Neural crest cell (in vitro differentiated cells): ENCODE measurements around the gene RNF220. TPM values are rescaled to one million over a fixed set of nuclear protein-coding genes. Genes with fewer than 3 reads are reported as not detected.

Source experiments
- DNase-seq: peaks from one replicate; pipeline ENCODE4 v3.0.0; 2021; ENCODE audit warnings: low read depth, mixed read lengths, low spot score
- H3K27ac Mint-ChIP-seq: one replicate; pipeline ENCODE4 v1.8.0; 2021; ENCODE audit warnings: mild to moderate bottlenecking, mixed read lengths; ENCODE audit not compliant: unreplicated experiment
- H3K27me3 Mint-ChIP-seq: 2 replicates; pipeline ENCODE4 v1.8.0; 2021; ENCODE audit warnings: low read depth, mild to moderate bottlenecking, mixed read lengths
- H3K36me3 Mint-ChIP-seq: 2 replicates; pipeline ENCODE4 v1.8.0; 2021; ENCODE audit warnings: low read depth, mild to moderate bottlenecking, mixed read lengths
- H3K4me1 Mint-ChIP-seq: 2 replicates; pipeline ENCODE4 v1.8.0; 2021; ENCODE audit warnings: mixed read lengths
- H3K4me3 Mint-ChIP-seq: one replicate; pipeline ENCODE4 v1.8.0; 2021; ENCODE audit warnings: mild to moderate bottlenecking, mixed read lengths
- H3K9me3 Mint-ChIP-seq: 2 replicates; pipeline ENCODE4 v1.8.0; 2021; ENCODE audit warnings: mixed read lengths
- CTCF ChIP-seq: fragments of 200-600 bp; sonication (generic); conservative IDR thresholded peaks from 2 replicates; pipeline ENCODE4 v1.5.0; 2021; ENCODE audit warnings: antibody characterized with exemption, mild to moderate bottlenecking
- total RNA-seq: library from RNA; stranded (reverse); gene quantifications from 2 replicates; pipeline ENCODE4 v1.2.1, GENCODE V29; 2021

RNF220 gene
- total RNA-seq, 1 donor from 2014 or later: 96.7 TPM

GRCh38 chr1:44507490-44508396, 102.7 kb downstream of the RNF220 start:
- no peak for TF ChIP-seq CTCF
- Mint-ChIP-seq H3K4me1 (peaks cover 72% of the 10 kb centered on the region), H3K9me3 (no peaks in the 10 kb centered on the region), H3K4me3 (peak overlapping the region; percentile 83), H3K36me3 (no peaks in the 10 kb centered on the region), H3K27ac (peak overlapping the region; percentile 94), H3K27me3 (peaks cover 75% of the 10 kb centered on the region)
- no peak for DNase-seq

- Mint-ChIP-seq H3K27ac (no peak overlapping the region), H3K36me3 (no peaks in the 10 kb centered on the region), H3K4me1 (peaks cover 72% of the 10 kb centered on the region), H3K27me3 (peaks cover 74% of the 10 kb centered on the region), H3K4me3 (peak overlapping the region; percentile 65), H3K9me3 (no peaks in the 10 kb centered on the region)
- DNase-seq: no peak
- TF ChIP-seq CTCF: no peak
These were observed 103.3 kb downstream of the RNF220 start for GRCh38 chr1:44508397-44508745.

- peaks cover 52% of the 10 kb centered on the region for H3K4me1 Mint-ChIP-seq
- H3K4me3 Mint-ChIP-seq: no peak overlapping the region
These were observed 106.3 kb downstream of the RNF220 start for GRCh38 chr1:44511363-44511762.

GRCh38 chr1:44511769-44512168, 106.7 kb downstream of the RNF220 start:
- Mint-ChIP-seq H3K9me3 (no peaks in the 10 kb centered on the region), H3K36me3 (no peaks in the 10 kb centered on the region), H3K27ac (no peak overlapping the region), H3K4me1 (peaks cover 48% of the 10 kb centered on the region), H3K4me3 (no peak overlapping the region), H3K27me3 (peaks cover 84% of the 10 kb centered on the region)
- DNase-seq: no peak
- TF ChIP-seq CTCF: no peak

More at GRCh38 chr1:44511363-44511762, 106.3 kb downstream of the RNF220 start:
- no peak overlapping the region for H3K27ac Mint-ChIP-seq
- H3K27me3 Mint-ChIP-seq: peaks cover 83% of the 10 kb centered on the region
- no peaks in the 10 kb centered on the region for H3K36me3 Mint-ChIP-seq
- no peak for DNase-seq
- no peaks in the 10 kb centered on the region for H3K9me3 Mint-ChIP-seq
- no peak for TF ChIP-seq CTCF

GRCh38 chr1:44512313-44512885, 107.3 kb downstream of the RNF220 start:
- DNase-seq: no peak
- Mint-ChIP-seq H3K9me3 (no peaks in the 10 kb centered on the region), H3K36me3 (peaks cover 4% of the 10 kb centered on the region), H3K27me3 (peaks cover 84% of the 10 kb centered on the region), H3K4me1 (peaks cover 42% of the 10 kb centered on the region), H3K4me3 (no peak overlapping the region), H3K27ac (no peak overlapping the region)
- no peak for TF ChIP-seq CTCF
